Left lung (tissue), 10 donors: Measurements from ENCODE around the gene NT5C1A. TPM values are rescaled to one million over a fixed set of nuclear protein-coding genes. Genes with fewer than 3 reads are reported as not detected.

Experiments
- ATAC-seq: fragments of 200-7000 bp; cut with Tn5 transposase; one replicate; pipeline ENCODE4 v1.9.1; 2020; ENCODE audit warnings: moderate library complexity
- DNase-seq, 4 donors: peaks; one replicate each; pipeline ENCODE4 v3.0.0-alpha.2; 2013 to 2020
- H3K27ac ChIP-seq, 2 donors: fragments of 200-600 bp; sonication (generic) in 1 of 2; one replicate each; pipeline versions ENCODE4 v1.5.0 to v1.8.0; 2020 to 2021
- H3K27me3 ChIP-seq, 2 donors: fragments of 200-600 bp; sonication (generic) in 1 of 2; one replicate each; pipeline versions ENCODE4 v1.5.0 to v1.8.0; 2020 to 2021
- H3K36me3 ChIP-seq, 2 donors: fragments of 200-600 bp; sonication (generic) in 1 of 2; one replicate each; pipeline versions ENCODE4 v1.5.0 to v1.8.0; 2020 to 2021
- H3K4me1 ChIP-seq, 2 donors: fragments of 200-600 bp; one replicate each; pipeline ENCODE4 v1.8.0; 2021
- H3K4me3 ChIP-seq, 2 donors: fragments of 200-600 bp; sonication (generic) in 1 of 2; one replicate each; pipeline versions ENCODE4 v1.5.0 to v1.8.0; 2020 to 2021; ENCODE audit warnings: mild to moderate bottlenecking in 1 of 2
- H3K9me3 ChIP-seq, 2 donors: fragments of 200-600 bp; sonication (generic) in 1 of 2; one replicate each; pipeline versions ENCODE4 v1.5.0 to v1.8.0; 2020 to 2021
- intact Hi-C, 2 donors: fragments of 100-400 bp; cut with DNase I; formaldehyde crosslinking; loops; one replicate each; pipeline versions ENCODE4 v1.11.2 to v1.14.2; 2022
- polyA plus RNA-seq, 6 donors: library from polyadenylated mRNA; unstranded; fragments of 120-200 nt; gene quantifications; one replicate each; pipeline ENCODE4 v1.2.1, GENCODE V29; 2013; ENCODE audit not compliant: insufficient read length in 6 of 6
- total RNA-seq, 2 donors: library from RNA; stranded (reverse); fragmentation: NEBNext Ultra II Directional; extraction: Animal tissue kit (Norgen Biotek cat#: 25700); gene quantifications; one replicate each; pipeline ENCODE4 v1.2.1, GENCODE V29; 2021
- TF ChIP-seq, protein P1 (sequence below), 2 donors: fragments of 200-600 bp; sonication (generic) in 1 of 2; IDR thresholded peaks; one replicate each; pipeline versions ENCODE4 v1.5.0 to v1.8.0; 2021; ENCODE audit warnings: antibody characterized with exemption in 2 of 2
- donor health status: DM: no; HTN: yes; CAD: no.
- donor health status: DM: no; HTN: no; CAD: no.

The NT5C1A gene
- total and polyA plus RNA-seq, 8 donors, result 0.21 to 8.9 (median 0.24) TPM; not detected in 3

DNA sequence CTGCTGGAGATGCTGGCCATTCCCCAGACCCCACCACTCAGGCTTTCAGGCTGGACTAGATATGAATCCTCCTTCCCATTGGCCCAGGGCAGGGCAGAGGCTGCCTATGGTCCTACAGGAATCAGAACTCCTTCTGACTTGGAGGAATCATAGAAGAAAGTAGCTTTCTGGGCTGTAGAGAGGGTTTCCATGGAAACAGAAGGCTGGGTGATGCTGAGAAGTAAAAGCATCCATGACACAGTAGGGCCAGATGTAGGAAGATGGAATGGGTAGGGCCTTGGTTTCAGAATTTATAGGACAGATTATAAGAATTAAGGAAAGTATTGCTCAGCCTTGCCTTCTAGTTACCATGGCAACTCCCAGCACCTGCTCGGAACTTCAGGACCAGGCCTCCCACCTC, 9.0 kb downstream of the NT5C1A start:
- no peak for DNase-seq
- intact Hi-C loops, result no loop called here
- H3K36me3 ChIP-seq, result no peaks in the 10 kb centered on the region
- H3K4me3 ChIP-seq, result no peak overlapping the region
- no peaks in the 10 kb centered on the region for H3K9me3 ChIP-seq
- peaks cover 0 to 4% of the 10 kb centered on the region in 2 donors for H3K4me1 ChIP-seq
- ATAC-seq, result no peak
- no peak overlapping the region for H3K27ac ChIP-seq
- TF ChIP-seq, protein P1, sequence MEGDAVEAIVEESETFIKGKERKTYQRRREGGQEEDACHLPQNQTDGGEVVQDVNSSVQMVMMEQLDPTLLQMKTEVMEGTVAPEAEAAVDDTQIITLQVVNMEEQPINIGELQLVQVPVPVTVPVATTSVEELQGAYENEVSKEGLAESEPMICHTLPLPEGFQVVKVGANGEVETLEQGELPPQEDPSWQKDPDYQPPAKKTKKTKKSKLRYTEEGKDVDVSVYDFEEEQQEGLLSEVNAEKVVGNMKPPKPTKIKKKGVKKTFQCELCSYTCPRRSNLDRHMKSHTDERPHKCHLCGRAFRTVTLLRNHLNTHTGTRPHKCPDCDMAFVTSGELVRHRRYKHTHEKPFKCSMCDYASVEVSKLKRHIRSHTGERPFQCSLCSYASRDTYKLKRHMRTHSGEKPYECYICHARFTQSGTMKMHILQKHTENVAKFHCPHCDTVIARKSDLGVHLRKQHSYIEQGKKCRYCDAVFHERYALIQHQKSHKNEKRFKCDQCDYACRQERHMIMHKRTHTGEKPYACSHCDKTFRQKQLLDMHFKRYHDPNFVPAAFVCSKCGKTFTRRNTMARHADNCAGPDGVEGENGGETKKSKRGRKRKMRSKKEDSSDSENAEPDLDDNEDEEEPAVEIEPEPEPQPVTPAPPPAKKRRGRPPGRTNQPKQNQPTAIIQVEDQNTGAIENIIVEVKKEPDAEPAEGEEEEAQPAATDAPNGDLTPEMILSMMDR (IDR thresholded peaks at IDR 0.05), result no peak
- no peaks in the 10 kb centered on the region for H3K27me3 ChIP-seq

DNA sequence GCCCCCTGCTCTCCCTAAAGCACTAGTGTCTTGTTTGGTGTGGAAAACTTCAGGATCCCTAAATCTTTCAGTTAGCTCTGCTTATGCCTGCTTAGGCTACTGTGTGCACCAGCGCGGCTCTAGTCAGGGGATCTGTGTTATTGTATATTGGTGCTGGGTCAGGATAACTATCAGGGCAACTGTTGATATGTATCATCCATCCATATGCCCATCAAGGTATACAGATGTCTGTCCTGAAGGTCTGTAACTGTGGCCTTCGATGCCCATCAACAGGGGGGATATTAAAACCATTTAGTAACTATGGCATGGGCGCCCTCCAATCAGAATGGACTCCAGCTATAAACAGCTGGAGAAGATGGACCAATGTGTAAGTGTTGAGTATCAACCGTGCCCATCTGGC, 12.4 kb downstream of the NT5C1A start:
- no peak overlapping the region for H3K4me3 ChIP-seq
- peaks cover 0 to under 1% of the 10 kb centered on the region in 2 donors for H3K27me3 ChIP-seq
- no peaks in the 10 kb centered on the region for H3K36me3 ChIP-seq
- TF ChIP-seq, protein P1 (IDR thresholded peaks at IDR 0.05), result no peak
- no peak for ATAC-seq
- peaks cover 0 to 4% of the 10 kb centered on the region in 2 donors for H3K4me1 ChIP-seq
- H3K9me3 ChIP-seq, result no peaks in the 10 kb centered on the region
- no peak overlapping the region for H3K27ac ChIP-seq
- no peak for DNase-seq
- intact Hi-C loops, result loop anchor here in 1 of 2 donors (10.0 kb wide), 1 partner anchor 55 kb away; no protein-coding TSS in a partner anchor

DNA sequence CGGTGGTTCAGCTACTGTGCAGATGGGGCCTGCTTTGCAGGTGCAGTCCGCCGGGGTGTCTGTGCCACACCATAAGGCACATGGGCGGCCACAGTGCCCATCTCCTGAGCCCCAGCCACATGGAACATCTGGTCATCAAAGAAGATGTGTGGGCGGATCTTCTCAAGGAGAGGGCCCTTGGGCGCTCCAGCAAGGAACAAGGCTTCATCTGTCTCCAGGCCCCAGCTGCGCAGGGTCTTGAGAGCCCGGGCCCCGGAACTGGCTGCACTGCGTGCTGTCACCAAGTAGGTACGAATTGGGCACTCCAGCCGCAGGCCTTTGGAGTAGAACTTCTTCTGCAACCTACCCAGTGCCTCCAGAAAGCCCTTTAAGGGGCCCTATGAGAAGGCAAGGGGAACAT, 12.8 kb downstream of the NT5C1A start:
- Histone ChIP-seq H3K27ac (no peak overlapping the region), H3K4me3 (no peak overlapping the region), H3K4me1 (peaks cover 0 to 4% of the 10 kb centered on the region in 2 donors), H3K9me3 (no peaks in the 10 kb centered on the region), H3K27me3 (peaks cover 0 to 5% of the 10 kb centered on the region in 2 donors), H3K36me3 (no peaks in the 10 kb centered on the region)
- DNase-seq, result no peak
- TF ChIP-seq, protein P1 (IDR thresholded peaks at IDR 0.05), result no peak
- intact Hi-C loops, result loop anchor here in 1 of 2 donors (10.0 kb wide), 1 partner anchor 54 kb away; no protein-coding TSS in a partner anchor
- ATAC-seq, result no peak

DNA sequence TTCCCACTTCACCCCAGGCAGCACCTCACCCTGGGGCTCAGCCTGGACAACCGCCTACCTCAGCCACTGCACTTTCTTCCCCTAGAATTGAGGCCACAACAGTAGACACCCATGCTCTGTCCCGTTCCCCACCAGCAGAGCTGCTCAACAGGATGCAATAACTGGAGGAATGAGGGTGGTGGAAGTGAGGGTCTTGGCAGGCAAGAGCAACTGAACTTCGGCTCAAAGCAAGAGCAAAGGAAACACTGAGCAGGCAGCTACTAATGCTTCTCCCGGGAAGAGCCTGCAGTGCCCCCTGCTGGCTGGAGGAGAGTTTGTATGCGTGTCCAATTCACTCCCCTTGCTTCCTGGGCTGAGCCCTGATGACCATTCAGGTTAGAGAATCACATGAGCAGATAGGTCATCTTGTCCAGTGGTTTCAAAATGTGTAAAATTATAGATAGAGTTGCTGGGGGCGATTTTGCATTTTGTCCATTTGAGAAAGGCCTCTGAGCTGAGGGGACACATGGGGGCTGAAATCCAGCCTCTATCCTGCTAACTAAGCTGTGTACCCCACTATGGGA, 13.9 kb downstream of the NT5C1A start:
- peaks cover 0 to 4% of the 10 kb centered on the region in 2 donors for H3K4me1 ChIP-seq
- no peaks in the 10 kb centered on the region for H3K9me3 ChIP-seq
- DNase-seq, result peak in 2 of 4 donors; percentile 72 to 86
- ATAC-seq, result peak; percentile 66
- intact Hi-C loops, result loop anchor here in 1 of 2 donors (10.0 kb wide), 1 partner anchor 53 kb away; no protein-coding TSS in a partner anchor
- H3K27ac ChIP-seq, result no peak overlapping the region
- TF ChIP-seq, protein P1 (IDR thresholded peaks at IDR 0.05), result peak; percentile 69 to 83
- no peak overlapping the region for H3K4me3 ChIP-seq
- H3K36me3 ChIP-seq, result no peaks in the 10 kb centered on the region
- H3K27me3 ChIP-seq, result peaks cover 0 to 10% of the 10 kb centered on the region in 2 donors

DNA sequence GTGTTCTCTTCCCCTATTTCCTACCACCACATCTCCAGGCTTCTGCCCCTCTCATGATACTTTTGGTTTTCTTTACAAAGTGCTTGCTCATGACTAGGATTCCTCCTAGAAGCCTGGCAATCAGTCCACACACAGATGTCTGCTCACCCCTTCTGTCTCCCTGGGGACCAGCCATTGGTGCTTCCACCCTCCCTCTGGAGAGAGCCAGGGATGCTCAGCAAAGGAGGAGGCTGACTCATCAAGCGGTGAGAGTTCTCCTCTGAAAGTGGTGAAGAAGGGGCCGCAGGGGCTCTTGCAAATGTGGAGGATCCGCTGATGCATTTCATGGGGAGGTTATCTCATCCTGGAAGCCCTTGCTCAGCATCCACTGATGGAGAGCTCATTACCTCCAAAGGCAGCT, 14.5 kb downstream of the NT5C1A start:
- intact Hi-C loops, result loop anchor here in 1 of 2 donors (10.0 kb wide), 1 partner anchor 53 kb away; no protein-coding TSS in a partner anchor
- TF ChIP-seq, protein P1 (IDR thresholded peaks at IDR 0.05), result no peak
- no peak overlapping the region for H3K27ac ChIP-seq

More for the DNA sequence above, 14.5 kb downstream of the NT5C1A start:
- DNase-seq (no peak), ATAC-seq (no peak)
- Histone ChIP-seq H3K4me1 (peaks cover 0 to 4% of the 10 kb centered on the region in 2 donors), H3K36me3 (no peaks in the 10 kb centered on the region), H3K4me3 (no peak overlapping the region), H3K9me3 (no peaks in the 10 kb centered on the region), H3K27me3 (peaks cover 0 to 10% of the 10 kb centered on the region in 2 donors)
